K562 (cell line): ENCODE measurements around the gene TEX30. TPM values are rescaled to one million over a fixed set of nuclear protein-coding genes. Genes with fewer than 3 reads are reported as not detected.

Experiments
- ARID1B ChIP-seq: fragments of 450-650 bp; IDR thresholded peaks from 2 replicates; pipeline ENCODE4 v1.6.1; 2016; ENCODE audit warnings: antibody characterized with exemption, mild to moderate bottlenecking, inconsistent platforms
- GATAD2B ChIP-seq: fragments of 450-650 bp; IDR thresholded peaks from 2 replicates; pipeline ENCODE4 v1.6.1; 2017; ENCODE audit warnings: mild to moderate bottlenecking, borderline replicate concordance
- HDAC8 ChIP-seq: fragments of 450-650 bp; IDR thresholded peaks from 2 replicates; pipeline ENCODE4 v1.6.1; 2016; ENCODE audit warnings: mild to moderate bottlenecking, missing genetic modification characterization, moderate library complexity, missing compliant biosample characterization
- ILK ChIP-seq: fragments of 450-650 bp; IDR thresholded peaks from 2 replicates; pipeline ENCODE4 v1.6.1; 2016; ENCODE audit warnings: missing genetic modification characterization, low read depth, mild to moderate bottlenecking, missing compliant biosample characterization, moderate library complexity, borderline replicate concordance
- MAZ ChIP-seq, 2 experiments: fragments of 450-650 bp in 1 of 2; sonication (generic) in 1 of 2; formaldehyde crosslinking; IDR thresholded peaks in 1 of 2; conservative IDR thresholded peaks in 1 of 2; 2 replicates each; pipeline versions ENCODE4 v1.4.0 to v1.5.0; 2020; ENCODE audit warnings: mild to moderate bottlenecking in 1 of 2, missing genetic modification reagents in 1 of 2
- MCM7 ChIP-seq, 2 experiments: fragments of 450-650 bp; IDR thresholded peaks; 2 replicates each; pipeline ENCODE4 v1.6.1; 2016 to 2018
- NFE2L1 ChIP-seq: fragments of 450-650 bp; IDR thresholded peaks from 2 replicates; pipeline ENCODE4 v1.6.1; 2016; ENCODE audit warnings: missing genetic modification characterization, low read depth, mild to moderate bottlenecking, missing compliant biosample characterization, moderate library complexity, borderline replicate concordance
- NFIC ChIP-seq: fragments of 450-650 bp; IDR thresholded peaks from 2 replicates; pipeline ENCODE4 v1.6.1; 2017; ENCODE audit warnings: mild to moderate bottlenecking, inconsistent platforms
- NR2C1 ChIP-seq, 2 experiments: fragments of 450-650 bp; IDR thresholded peaks; 2 replicates each; pipeline ENCODE4 v1.6.1; 2017; ENCODE audit warnings: mild to moderate bottlenecking in 2 of 2, antibody characterized with exemption in 1 of 2, inconsistent platforms in 1 of 2, missing compliant biosample characterization in 1 of 2, missing genetic modification characterization in 1 of 2
- RAD21 ChIP-seq, 2 experiments: fragments of 250-450 bp in 1 of 2; fragments of 450-650 bp in 1 of 2; sonication (Bioruptor Pico) in 1 of 2; formaldehyde crosslinking in 1 of 2; IDR thresholded peaks in 1 of 2; conservative IDR thresholded peaks in 1 of 2; 2 replicates each; pipeline versions ENCODE4 v1.4.0 to v1.8.0; 2020 to 2022; ENCODE audit warnings: mild to moderate bottlenecking in 2 of 2, moderate library complexity in 1 of 2
- SMAD1 ChIP-seq: fragments of 150-350 bp; IDR thresholded peaks from 2 replicates; pipeline ENCODE4 v1.6.1; 2014; ENCODE audit warnings: low read length, low read depth; ENCODE audit not compliant: partially characterized antibody
- ZBTB17 ChIP-seq: fragments of 450-650 bp; formaldehyde crosslinking; IDR thresholded peaks from 2 replicates; pipeline ENCODE4 v1.4.0; 2020; ENCODE audit warnings: mild to moderate bottlenecking
- ZNF316 ChIP-seq: fragments of 450-650 bp; IDR thresholded peaks from 2 replicates; pipeline ENCODE4 v1.6.1; 2016
- ZNF324 ChIP-seq: fragments of 250-450 bp; sonication (Bioruptor Pico); IDR thresholded peaks from 2 replicates; pipeline ENCODE4 v1.4.0; 2020; ENCODE audit warnings: mild to moderate bottlenecking
- ZNF589 ChIP-seq: fragments of 200-800 bp; sonication (Bioruptor generic); IDR thresholded peaks from 2 replicates; pipeline ENCODE4 v1.6.1; 2016; ENCODE audit warnings: low read depth, missing genetic modification characterization, missing compliant biosample characterization
- polyA plus RNA-seq, 8 experiments: library from polyadenylated mRNA; depleted of rRNA in 4 of 8; stranded (reverse) in 5 of 8; unstranded in 3 of 8; fragments of >200 nt; fragmentation: Nextera tagmentation in 2 of 8; fragmentation: Illumina TruSeq in 1 of 8; extraction: Ambion mirVana in 2 of 8; extraction: Trizol in 1 of 8; gene quantifications; 2 replicates each; pipeline versions ENCODE4 v1.2.1 to v1.2.3, GENCODE V29; 2011 to 2014; ENCODE audit warnings: inconsistent platforms in 1 of 8, missing spikeins in 1 of 8
- total RNA-seq, 7 experiments: library from RNA; depleted of rRNA in 6 of 7; stranded (reverse); fragments of >200 nt in 6 of 7; fragmentation: Illumina TruSeq in 2 of 7; extraction: Trizol in 2 of 7; gene quantifications; 2 replicates each; pipeline versions ENCODE4 v1.2.1 to v1.2.3, GENCODE V29; 2011 to 2021; ENCODE audit warnings: low replicate concordance in 1 of 7
- TF ChIP-seq, protein P1 (sequence below): fragments of 200-400 bp; formaldehyde crosslinking; IDR thresholded peaks from 2 replicates; pipeline ENCODE4 v1.6.1; 2017; ENCODE audit warnings: mild to moderate bottlenecking, low read depth, low read length, moderate library complexity
- TF ChIP-seq, protein P2 (sequence below), 2 experiments: IDR thresholded peaks; 2 replicates each; pipeline ENCODE4 v1.6.1; 2012; ENCODE audit warnings: improper control_type of control experiment in 2 of 2, low read depth in 2 of 2, low read length in 2 of 2, borderline replicate concordance in 1 of 2
- TF ChIP-seq, protein P3 (sequence below): sonication (generic); formaldehyde crosslinking; IDR thresholded peaks from 2 replicates; pipeline ENCODE4 v1.8.0; 2022; ENCODE audit warnings: mild to moderate bottlenecking, missing genetic modification reagents
- TF ChIP-seq, protein P4 (sequence below): sonication (generic); formaldehyde crosslinking; IDR thresholded peaks from 2 replicates; pipeline ENCODE4 v1.8.0; 2022; ENCODE audit warnings: mild to moderate bottlenecking, low read depth, missing genetic modification reagents

Gene TEX30
- total and polyA plus RNA-seq, 9 of the 15 experiments (the other 6 are each of a cell fraction or from before 2014, with no cell fraction given) = 24.1 to 143 (median 37.3) TPM

DNA sequence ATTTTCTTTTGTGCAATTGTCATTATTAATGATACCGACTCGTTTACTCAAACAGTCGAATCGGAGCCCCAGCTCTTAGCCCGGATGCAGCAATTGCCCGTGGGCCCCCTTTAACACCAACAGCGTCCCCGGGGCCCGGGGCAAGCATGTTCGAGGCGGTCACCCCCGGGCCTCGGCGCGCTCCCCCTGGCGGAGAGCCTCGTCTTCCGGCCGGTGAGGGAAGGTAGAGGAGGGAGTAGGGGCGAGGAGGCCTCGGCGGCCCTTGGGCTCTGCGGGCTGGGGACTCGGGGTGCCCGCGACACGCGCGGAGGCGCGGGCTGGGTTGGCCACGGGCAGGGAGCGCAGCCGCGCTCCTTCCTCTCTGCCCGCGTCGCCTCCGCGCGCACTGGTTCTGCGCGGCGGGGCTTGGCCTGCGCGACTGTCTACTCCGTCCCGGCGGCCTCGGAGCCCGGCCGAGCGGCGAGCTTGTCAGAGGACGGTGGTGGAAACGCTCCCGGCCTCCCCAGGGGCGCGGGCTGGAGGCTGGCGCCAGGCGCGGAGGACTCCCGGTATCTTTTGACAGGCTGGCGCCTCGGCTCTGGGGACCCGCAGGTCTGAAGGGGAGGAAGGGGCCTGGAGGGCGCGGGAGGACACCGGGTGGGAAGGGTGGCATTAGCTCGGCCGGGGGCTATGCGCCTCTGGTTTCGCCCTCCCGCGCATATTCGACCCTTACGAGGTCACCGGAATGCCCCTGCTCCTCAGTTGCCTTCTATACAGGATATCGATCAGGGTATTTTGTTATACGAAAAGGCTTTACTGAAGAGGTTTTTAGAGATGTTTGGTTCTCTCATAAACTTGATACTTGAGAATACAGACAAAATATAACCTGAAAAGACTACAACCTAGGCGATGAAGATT, 26.8 kb upstream of the TEX30 start (continued):
- TF ChIP-seq, protein P1, sequence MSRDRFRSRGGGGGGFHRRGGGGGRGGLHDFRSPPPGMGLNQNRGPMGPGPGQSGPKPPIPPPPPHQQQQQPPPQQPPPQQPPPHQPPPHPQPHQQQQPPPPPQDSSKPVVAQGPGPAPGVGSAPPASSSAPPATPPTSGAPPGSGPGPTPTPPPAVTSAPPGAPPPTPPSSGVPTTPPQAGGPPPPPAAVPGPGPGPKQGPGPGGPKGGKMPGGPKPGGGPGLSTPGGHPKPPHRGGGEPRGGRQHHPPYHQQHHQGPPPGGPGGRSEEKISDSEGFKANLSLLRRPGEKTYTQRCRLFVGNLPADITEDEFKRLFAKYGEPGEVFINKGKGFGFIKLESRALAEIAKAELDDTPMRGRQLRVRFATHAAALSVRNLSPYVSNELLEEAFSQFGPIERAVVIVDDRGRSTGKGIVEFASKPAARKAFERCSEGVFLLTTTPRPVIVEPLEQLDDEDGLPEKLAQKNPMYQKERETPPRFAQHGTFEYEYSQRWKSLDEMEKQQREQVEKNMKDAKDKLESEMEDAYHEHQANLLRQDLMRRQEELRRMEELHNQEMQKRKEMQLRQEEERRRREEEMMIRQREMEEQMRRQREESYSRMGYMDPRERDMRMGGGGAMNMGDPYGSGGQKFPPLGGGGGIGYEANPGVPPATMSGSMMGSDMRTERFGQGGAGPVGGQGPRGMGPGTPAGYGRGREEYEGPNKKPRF = no peak
- TF ChIP-seq ZNF589 (CRISPR knock-in tag) (no peak), RAD21 (CRISPR knock-in tag; conservative IDR thresholded peaks at IDR 0.05 in 1 of 2, IDR thresholded peaks at IDR 0.05 in 1 of 2) (peak; percentile 21 to 31; a peak in 2 of 4 replicates), MAZ (CRISPR knock-in tag; conservative IDR thresholded peaks at IDR 0.05 in 1 of 2, IDR thresholded peaks at IDR 0.05 in 1 of 2) (peak; percentile 62 to 77; a peak in 3 of 4 replicates), MCM7 (IDR thresholded peaks at IDR 0.05) (no peak), ILK (tag) (no peak), NFE2L1 (no peak), ZNF316 (no peak), ZNF324 (CRISPR knock-in tag) (no peak), SMAD1 (no peak), ARID1B (no peak), NR2C1 (IDR thresholded peaks at IDR 0.05) (no peak), NR2C1 (tag; IDR thresholded peaks at IDR 0.05) (no peak), NFIC (peak; percentile 63), GATAD2B (0 out of 2 replicates have a peak, but pooled peaks have one; percentile 17), ZBTB17 (CRISPR knock-in tag) (no peak), HDAC8 (no peak)
- TF ChIP-seq, protein P2, sequence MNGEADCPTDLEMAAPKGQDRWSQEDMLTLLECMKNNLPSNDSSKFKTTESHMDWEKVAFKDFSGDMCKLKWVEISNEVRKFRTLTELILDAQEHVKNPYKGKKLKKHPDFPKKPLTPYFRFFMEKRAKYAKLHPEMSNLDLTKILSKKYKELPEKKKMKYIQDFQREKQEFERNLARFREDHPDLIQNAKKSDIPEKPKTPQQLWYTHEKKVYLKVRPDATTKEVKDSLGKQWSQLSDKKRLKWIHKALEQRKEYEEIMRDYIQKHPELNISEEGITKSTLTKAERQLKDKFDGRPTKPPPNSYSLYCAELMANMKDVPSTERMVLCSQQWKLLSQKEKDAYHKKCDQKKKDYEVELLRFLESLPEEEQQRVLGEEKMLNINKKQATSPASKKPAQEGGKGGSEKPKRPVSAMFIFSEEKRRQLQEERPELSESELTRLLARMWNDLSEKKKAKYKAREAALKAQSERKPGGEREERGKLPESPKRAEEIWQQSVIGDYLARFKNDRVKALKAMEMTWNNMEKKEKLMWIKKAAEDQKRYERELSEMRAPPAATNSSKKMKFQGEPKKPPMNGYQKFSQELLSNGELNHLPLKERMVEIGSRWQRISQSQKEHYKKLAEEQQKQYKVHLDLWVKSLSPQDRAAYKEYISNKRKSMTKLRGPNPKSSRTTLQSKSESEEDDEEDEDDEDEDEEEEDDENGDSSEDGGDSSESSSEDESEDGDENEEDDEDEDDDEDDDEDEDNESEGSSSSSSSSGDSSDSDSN (IDR thresholded peaks at IDR 0.05; ENCODE audit: borderline replicate concordance in 1 of 2, low read depth in 2 of 2, low read length in 2 of 2) = peak; percentile 94 to 96
- TF ChIP-seq, protein P3, sequence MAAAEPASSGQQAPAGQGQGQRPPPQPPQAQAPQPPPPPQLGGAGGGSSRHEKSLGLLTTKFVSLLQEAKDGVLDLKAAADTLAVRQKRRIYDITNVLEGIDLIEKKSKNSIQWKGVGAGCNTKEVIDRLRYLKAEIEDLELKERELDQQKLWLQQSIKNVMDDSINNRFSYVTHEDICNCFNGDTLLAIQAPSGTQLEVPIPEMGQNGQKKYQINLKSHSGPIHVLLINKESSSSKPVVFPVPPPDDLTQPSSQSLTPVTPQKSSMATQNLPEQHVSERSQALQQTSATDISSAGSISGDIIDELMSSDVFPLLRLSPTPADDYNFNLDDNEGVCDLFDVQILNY = no peak
- TF ChIP-seq, protein P4, sequence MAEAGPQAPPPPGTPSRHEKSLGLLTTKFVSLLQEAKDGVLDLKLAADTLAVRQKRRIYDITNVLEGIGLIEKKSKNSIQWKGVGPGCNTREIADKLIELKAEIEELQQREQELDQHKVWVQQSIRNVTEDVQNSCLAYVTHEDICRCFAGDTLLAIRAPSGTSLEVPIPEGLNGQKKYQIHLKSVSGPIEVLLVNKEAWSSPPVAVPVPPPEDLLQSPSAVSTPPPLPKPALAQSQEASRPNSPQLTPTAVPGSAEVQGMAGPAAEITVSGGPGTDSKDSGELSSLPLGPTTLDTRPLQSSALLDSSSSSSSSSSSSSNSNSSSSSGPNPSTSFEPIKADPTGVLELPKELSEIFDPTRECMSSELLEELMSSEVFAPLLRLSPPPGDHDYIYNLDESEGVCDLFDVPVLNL (CRISPR knock-in tag) = no peak
